NCI-H82 treated with DMSO at 0.1 percent for 48 hours (cell line): ENCODE data around the gene CALML5.
"Not testable (repeated sequence)": the region's sequence is repeated elsewhere in the genome, so short reads cannot be mapped to it uniquely, and the experiment has no call there.

Source experiments
- DNase-seq: peaks from one replicate; lab custom pipeline; 2025; ENCODE audit not compliant: unreplicated experiment; lab: John Stamatoyannopoulos, UW

The CALML5 gene

DNA sequence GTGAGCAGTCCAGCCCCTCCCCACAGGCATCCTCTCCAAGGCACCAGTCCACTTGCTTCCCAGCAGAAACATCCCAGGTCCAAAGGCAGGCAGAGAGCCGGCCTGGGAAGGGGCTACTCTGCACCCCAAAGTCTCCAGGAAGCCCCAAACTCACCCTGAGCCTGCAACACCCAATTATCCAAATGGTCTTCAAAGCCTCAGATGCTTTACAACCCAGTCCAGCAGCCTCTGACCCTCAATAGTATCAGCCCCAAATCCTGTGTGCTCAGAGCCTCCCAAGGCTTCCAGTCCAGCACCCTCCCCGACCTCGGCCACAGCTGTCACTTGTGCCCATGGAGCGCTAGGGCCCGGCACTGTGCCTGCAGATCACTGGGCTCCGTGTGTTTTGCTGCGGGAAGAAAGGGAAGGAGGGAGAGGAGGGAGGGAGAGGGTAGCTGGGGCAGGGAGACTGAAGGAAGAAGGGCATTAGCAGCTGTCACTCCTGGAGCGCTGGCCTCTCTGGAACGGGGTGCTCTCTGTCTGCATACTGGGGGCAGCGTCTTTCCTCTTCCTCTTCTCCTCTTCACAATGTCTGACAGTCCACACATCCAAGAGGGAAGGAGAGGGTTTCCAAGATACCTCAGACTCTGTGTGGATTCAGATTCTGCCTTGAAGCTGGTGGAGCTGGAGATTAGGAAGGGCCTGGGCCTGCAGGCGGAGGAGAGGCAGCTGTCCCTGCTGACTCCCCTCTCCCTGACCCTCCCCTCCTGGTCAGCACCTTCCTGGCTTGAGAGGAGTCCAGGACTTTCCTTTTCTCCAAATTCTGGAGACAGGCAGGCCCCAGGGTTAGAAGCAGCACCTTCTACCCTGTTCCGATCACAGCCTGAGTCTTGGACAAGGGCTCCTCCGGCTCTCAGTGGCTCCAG lies 13.2 kb downstream of the CALML5 start:
- no peak for DNase-seq

DNA sequence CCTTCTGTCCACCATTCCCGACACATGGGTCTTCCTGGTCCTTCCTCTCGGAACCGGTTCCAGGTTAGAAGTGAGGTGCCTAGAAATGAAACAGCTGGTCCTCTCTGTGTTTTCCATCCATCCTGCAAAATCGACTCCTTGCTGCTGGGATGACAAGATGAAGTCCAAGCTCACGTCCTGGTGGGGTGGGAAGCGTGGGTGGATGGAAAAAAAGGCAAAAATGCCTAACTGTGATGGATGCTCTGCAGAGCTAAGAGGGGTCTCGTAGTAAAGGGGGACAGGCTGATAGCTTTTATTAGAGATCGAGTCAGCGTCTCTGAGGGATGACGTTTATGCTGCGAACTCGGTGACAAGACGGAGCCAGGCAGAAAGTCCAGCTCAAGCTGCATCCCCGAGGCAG lies 14.1 kb downstream of the CALML5 start:
- DNase-seq = no peak

DNA sequence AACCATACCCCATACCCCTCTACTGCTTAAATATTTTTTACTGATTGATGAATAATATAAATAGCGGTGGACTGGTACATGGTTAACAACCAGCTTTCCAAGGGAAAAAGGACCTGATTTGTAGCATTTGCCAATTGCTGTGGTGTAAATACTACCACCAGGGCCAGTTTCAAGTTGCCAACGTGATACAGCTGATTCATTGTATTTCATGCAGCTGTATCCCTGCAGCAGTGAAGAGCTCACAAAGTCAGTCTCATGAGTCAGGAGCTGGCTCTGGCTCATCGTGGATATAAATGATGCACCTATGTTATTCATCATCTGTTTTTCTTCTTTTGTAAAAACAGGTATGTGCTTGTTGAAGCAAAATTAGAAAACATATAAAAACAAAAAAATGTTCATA lies 15.2 kb downstream of the CALML5 start:
- DNase-seq = no peak

DNA sequence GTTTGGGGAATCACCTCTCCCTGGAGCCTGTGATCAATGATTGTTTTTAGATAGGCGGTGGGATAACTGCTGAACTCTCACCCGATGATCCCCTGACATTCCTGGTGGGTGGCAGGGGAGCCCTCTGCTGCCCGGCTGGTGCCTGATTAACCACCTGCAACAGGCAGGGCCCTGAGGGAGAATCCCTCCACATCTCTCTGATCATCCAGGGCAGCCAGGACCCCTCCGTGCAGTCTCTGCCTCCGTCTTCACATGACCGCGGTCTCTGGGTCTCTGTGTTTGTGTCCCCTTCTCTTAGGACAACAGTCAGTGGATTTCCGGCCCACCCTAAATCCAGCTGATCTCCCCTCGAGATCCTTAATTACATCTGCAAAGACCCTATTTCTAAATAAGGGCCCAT lies 17.4 kb downstream of the CALML5 start:
- no peak for DNase-seq

DNA sequence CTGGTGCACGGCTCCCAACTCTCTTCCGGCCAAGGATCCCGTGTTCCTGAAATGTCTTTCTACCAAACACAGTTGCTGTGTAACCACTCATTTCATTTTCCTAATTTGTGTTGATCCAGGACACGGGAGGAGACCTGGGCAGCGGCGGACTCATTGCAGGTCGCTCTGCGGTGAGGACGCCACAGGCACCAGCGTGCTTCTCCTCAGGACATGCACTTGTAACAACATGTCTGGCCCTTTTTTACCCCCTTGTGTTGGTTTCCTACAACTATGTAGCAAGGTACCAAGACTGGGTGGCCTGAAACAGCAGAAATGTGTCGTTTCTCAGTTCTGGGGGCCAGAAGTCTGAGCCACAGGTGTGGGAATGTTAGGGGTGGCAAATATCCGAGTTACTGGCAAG lies 18.2 kb downstream of the CALML5 start:
- no peak for DNase-seq

DNA sequence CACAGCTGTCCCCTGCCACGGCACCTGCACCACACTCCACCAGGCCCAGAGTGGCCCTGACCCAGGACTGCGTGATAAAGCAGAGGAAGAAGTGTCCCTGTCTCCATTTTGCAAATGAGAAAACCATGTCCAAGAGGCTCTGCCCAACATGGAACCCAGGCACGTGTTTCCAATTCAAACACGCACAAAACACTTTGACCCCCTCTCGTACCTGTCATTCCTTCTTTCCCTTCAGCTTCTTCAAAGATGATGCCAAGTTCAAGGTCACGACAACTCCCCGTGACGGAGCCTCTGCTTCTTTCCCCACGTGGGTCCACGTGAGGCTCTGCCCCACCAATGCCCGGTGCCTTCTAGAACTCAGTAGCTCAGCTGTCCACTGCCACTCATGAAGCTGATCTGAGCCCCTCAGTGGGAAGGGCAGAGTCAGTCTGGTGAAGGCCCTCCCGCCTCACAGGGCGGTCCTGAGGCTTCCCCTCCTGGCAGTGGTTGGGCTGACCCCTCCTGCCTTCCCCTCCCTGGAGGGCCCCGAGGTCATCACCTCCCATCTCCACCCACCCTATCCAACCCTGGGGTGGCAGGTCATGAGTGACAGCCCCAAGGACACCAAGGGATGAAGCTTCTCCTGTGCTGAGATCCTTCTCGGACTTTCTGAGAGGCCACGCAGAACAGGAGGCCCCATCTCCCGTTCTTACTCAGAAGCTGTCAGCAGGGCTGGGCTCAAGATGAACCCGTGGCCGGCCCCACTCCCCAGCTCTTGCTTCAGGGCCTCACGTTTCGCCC lies 19.0 kb downstream of the CALML5 start:
- no peak for DNase-seq

DNA sequence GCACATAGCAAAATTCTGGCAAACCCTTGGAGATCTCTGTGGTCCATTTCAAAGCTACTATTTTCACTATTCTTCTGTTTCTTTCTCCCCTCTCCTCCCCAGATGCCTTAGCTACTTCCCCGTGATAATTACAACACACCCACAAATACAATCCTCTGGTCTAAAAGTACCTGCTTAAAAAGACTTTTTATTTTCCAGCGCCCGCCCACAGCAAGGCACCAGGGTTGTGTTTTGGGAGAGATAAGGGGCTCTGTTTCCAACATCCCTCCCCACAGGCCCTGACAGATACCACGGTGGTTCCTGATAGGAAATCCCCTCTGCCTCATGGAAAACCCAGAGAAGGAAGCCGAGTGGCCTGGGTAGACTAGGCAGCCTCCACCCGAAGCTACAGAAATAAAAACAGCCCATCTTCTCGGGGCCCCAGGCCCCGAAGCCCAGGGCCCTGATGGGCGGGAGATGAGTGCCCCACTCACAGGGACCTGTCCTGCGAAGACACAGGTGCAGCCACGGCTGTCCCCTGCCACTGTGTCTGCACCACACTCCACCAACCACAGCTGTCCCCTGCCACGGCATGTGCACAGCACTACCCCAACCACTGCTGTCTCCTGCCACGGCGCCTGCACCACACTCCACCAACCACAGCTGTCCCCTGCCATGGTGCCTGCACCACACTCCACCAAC lies 19.7 kb downstream of the CALML5 start:
- no peak for DNase-seq

DNA sequence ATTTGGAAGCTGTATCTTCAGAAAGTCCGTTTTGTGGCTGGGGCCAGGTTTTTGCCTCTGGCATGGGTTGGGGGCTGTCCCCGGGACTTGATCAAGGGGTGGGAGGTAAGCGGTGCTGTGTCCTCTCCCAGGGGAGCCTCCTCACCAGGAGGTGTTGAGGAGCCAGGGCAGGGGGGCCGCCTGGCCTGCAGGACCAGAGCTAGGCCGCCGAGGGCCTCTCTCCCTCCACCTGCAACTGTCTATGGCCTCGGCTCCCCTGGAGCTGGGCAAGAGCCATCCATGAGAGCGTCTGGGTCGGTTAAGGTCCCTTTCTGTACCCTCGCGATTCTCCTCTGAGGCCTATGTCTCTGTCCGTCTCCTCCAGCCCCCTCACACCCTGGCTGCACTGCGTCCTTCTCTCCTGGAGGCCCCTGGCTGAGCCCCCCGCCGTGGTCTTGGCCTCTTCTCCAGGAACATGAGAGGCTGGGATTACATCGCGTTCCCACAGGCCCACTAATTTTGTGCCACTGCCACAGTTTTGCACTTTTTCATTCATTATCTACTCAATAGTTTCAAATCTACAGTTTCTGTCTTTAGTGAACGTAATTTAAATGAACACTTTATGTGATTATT lies 20.6 kb downstream of the CALML5 start:
- DNase-seq = no peak

DNA sequence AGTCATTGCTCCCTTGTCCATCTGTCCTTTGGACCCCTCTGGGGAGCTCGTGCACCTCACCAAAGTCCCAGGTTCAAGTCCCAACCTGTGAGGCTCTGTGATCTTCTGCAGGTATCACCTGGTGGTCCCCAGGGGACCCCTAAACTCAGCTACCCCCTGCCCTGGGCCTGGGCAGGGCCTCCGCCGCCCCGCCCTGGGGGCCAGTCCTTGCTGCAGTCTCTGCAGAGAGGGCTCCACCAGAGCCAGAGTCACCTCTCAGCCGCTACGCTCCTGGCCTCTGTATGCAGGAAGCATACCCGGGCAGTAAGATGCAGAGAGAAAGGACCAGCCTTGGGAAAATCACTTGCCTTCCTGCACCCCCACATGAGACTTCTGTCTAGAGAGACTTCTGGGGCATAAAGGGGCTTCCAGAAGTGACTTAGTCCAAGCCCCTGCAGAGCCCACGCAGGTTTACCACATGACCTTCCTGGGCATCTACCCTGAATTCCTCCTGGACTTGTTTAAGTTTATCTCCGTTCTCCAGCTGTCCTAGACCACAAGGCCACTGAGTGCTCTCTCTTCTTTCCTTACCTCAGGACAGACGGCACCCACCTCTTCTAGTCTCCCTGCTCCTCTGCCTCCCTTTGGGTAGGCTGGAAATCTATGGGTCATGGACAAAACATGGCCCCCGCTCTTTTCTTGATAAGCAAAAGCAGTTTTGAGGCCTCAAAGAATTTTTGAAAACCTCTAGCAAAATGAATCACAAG lies 21.2 kb downstream of the CALML5 start:
- no peak for DNase-seq

DNA sequence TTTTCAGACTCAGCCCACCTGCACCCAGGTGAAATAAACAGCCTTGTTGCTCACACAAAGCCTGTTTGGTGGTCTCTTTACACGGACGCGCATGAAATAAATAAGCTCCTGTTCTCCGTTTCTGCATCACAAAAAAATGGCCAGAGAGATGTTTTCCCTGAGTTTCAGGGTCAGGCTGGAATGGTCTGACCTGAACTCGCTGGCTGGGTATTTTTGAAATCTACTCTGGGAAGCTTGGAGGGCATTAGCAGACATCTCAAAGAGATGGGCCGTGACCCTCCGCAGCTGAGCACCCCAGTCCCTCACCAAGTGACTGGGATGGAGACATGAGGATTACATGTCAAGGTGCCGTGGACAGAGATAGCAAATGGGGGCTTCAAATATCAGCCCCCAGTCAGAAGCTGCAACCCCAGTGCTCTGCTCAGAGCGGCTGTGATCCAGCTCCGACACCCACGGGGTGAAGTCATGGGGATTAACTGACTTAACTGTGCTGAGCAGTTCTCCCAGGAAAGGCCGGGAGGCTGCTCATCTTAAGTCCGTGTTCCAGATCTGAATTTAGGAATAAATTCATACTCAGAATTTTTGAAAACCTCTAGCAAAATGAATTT lies 22.3 kb downstream of the CALML5 start:
- no peak for DNase-seq

DNA sequence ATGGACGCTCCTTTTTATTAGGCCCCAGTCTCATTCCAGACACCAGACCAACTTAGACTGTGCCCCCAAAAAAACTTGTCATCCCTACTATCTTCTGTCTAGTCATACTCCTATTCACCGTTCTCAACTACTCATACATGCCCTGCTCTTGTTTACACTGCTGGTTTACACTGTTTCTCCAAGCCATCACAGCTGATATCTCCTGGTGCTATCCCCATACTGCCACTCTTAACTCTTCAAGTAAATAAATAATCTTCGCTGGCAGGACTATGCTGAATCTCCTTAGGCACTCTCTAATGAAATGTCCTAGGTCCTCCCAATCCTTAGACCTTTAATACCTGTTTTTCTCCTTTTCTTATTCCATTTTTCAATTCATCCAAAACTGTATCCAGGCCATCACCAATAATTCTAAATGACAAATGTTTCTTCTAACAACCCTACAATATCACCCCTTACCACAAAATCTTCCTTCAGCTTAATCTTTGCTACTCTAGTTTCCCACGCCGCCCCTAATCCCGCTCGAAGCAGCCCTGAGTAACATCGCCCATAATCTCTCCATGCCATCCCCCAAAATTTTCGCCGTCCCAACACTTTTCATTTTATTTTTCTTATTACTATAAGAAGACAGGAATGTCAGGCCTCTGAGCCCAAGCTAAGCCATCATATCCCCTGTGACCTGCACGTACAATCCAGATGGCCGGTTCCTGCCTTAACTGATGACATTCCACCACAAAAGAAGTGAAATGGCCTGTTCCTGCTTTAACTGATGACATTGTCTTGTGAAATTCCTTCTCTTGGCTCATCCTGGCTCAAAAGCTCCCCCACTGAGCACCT lies 23.2 kb downstream of the CALML5 start:
- DNase-seq = not testable (repeated sequence)

DNA sequence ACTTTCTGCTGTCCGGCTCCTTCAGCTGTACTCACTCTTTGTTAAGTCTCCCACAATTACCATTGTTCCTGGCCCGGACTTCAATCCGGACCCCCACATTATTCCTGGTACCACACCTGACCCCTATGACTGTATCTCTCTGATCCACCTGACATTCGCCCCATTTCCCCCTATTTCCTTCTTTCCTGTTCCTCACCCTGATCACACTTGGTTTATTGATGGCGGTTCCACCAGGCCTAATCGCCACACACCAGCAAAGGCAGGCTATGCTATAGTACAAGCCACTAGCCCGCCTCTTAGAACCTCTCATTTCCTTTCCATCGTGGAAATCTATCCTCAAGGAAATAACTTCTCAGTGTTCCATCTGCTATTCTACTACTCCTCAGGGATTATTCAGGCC lies 24.3 kb downstream of the CALML5 start:
- DNase-seq = not testable (repeated sequence)

DNA sequence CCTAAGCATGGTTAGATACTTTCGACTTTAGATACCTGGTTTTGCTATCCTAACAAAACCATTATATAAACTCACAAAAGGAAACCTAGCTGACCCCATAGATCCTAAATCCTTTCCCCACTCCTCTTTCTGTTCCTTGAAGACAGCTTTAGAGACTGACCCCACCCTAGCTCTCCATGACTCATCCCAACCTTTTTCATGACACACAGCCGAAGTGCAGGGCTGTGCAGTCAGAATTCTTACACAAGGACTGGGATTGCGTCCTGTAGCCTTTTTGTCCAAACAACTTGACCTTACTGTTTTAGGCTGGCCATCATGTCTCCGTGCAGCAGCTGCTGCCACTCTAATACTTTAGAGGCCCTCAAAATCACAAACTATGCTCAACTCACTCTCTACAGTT lies 24.7 kb downstream of the CALML5 start:
- not testable (repeated sequence) for DNase-seq

DNA sequence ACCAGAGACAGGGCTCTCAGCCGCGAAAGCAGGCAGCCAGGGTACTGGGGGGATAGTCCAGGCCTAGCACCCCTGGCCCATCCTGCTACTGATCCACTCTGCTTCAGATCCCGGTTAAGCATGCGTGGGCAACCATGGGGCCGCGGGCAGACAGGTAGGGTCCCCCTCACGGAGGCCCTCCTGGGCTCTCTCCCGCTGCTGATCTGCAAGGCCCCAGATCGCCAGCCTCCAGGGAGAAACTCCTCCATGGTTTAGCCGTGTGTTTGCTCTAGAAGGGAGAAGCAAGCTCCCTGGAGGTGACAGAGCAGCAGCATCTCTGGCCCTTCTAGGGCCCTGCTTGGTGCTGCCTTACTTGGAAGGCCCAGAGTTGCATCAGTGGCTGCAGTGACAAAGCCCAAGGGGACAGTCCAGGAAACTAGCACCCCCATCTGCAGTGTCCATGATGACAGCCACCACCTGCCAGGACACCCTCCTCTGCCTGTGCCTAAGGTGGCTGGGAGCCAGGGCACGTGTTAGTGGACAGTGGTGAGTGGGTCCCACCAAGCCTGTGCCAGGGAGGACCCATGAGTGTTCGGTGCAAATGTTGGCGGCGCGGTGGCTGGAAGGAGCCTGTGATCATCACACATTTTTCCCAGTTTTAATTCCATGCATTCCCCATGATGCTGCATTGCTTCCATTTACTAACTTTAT lies 29.2 kb downstream of the CALML5 start:
- DNase-seq = no peak

DNA sequence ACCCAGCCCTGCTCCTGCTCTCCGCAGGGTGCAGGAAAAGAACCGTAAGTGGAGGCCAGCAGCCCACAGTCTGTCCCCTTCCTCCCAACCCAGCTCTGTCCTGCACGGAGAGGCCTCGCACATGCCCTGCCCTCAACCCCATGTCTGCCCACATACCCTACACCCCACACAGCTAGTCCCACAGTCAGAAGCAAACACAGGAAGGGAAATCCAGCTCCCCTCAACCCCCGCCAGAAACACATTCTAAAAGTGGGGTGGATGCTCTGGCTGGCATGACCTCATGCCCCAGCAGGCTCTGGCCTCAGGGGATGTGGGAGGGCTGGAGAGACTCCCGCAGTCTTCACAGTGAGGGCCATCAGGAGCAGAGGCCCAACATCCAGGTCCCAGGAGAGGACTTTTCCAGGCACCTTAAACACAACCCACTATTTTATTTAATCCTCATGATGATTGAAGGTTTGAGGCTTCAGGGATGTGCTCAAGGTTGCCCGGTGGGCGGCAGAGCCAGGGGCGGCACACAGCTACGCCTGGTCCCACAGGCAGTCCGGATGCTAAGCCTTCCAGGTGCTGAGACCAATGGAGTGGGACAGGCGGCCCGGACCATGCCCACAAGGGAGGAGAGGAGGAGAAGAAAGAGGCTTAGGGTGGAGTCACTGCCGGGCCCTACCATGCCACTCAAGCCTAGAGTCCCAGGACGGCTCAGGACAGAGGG lies 29.9 kb downstream of the CALML5 start:
- no peak for DNase-seq

DNA sequence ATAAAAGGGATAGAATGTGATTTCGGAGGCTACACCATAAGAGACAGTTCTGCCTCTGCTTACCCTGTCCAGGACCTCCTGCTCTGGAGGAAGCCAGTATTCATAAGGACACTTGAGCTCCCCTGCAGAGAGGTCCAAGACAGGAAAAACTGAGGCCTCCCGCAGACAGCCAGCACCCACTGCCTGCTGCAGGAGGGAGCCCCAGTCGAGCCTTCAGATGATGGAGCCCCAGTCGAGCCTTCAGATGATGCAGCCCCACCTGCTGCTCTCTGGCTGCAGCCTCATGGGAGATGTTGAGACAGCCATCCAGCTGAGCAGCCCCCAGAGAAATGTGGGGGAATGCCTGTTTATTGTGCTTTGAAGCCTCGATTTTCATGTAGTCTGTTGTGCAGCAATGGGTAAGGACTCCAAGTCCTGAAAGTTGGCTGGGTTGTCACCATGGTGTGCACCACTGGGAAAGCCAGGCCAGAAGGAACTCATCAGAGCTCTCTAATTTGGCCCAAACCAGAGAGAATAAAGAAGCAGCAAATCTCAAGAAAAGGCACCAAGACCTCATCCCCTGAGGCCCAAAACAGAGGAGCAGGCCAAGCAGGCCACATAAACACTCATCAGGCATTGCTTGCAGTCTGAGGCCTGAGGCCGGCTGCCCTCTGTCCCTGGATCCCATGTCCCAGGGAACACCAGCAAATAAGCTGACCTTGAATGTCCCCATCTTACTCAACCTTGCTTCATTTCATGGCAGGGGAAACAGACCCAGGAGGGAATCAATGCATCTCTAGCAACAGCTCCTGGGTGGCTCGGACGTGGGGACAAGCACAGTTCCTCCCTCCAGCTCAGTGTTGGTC lies 30.9 kb downstream of the CALML5 start:
- no peak for DNase-seq

DNA sequence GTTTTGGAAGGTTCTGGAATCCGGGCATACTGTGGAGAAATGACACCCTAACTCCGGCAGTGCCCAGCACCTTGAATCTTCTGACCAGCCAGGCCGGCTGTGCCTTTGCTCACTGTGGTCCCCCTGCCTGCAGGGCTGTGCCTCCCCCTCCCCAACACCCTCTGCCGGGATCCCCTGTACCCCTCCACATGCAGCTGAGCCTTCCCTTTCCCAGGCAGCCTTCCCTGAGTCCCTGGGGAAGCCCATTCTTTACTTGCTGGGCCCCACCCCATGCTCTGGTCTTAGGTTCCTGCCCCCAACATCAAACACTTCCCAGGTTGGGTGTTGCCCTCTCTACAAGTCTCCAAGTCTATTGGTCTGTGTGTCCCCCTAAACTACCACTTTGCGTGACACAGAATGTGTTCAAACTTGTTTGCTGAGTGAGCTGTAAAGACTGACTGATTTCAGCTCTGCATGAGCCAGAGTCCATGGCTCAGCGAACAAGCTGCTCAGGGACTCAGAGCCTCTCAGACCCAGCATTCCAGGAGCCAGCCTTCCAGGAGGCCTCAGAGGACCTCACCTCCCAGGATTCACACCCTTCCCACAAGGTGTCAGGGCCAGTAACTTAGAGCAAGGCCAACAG lies 31.6 kb downstream of the CALML5 start:
- DNase-seq = no peak
